Stomach (tissue), 4 donors: ENCODE measurements around the gene CYP21A2.

Source experiments
- EP300 ChIP-seq: sonication (generic); formaldehyde crosslinking; IDR thresholded peaks from one replicate; pipeline ENCODE4 v1.6.1; 2017; ENCODE audit warnings: antibody characterized with exemption
- POLR2AphosphoS5 ChIP-seq, 3 donors: sonication (generic); formaldehyde crosslinking; IDR thresholded peaks; one replicate each; pipeline ENCODE4 v1.6.1; 2016; ENCODE audit warnings: antibody characterized with exemption in 3 of 3
- TF ChIP-seq, protein P1 (sequence below), 7 experiments: fragments of 450-650 bp in 4 of 7; fragments of 200-600 bp in 3 of 7; sonication (generic) in 3 of 7; IDR thresholded peaks; one replicate each; pipeline ENCODE4 v1.5.1; 2016 to 2019; ENCODE audit warnings: antibody characterized with exemption in 7 of 7, control low read depth in 2 of 7, mild to moderate bottlenecking in 1 of 7

DNA sequence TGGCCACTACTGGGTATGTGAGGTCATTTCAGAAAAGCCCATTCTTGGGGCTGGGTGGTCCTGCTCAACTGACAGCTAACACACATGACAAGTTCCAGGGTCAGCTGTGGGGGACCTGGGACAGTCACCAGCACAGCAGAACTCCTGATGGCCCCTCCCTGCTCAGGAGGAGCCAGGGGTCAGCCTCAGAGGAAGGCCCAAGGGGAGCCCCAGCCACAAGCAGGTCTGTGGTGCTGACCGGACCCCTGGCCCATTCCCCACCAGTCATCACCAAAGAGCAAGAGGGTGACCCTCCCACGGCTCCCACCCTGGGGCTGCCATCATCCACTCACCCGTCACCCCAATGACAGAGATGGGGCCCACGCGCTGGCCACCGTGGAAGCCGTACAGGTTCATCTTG is 18.0 kb downstream of the CYP21A2 start:
- no peak for TF ChIP-seq POLR2AphosphoS5 (IDR thresholded peaks at IDR 0.05)
- TF ChIP-seq, protein P1, sequence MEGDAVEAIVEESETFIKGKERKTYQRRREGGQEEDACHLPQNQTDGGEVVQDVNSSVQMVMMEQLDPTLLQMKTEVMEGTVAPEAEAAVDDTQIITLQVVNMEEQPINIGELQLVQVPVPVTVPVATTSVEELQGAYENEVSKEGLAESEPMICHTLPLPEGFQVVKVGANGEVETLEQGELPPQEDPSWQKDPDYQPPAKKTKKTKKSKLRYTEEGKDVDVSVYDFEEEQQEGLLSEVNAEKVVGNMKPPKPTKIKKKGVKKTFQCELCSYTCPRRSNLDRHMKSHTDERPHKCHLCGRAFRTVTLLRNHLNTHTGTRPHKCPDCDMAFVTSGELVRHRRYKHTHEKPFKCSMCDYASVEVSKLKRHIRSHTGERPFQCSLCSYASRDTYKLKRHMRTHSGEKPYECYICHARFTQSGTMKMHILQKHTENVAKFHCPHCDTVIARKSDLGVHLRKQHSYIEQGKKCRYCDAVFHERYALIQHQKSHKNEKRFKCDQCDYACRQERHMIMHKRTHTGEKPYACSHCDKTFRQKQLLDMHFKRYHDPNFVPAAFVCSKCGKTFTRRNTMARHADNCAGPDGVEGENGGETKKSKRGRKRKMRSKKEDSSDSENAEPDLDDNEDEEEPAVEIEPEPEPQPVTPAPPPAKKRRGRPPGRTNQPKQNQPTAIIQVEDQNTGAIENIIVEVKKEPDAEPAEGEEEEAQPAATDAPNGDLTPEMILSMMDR (IDR thresholded peaks at IDR 0.05): no peak
- no peak for TF ChIP-seq EP300
